GM12878 (cell line): ENCODE results near the gene ATP6V0E2. TPM values are rescaled to one million over a fixed set of nuclear protein-coding genes. Genes with fewer than 3 reads are reported as not detected.

ENCODE experiments used
- ATAC-seq: fragments of 200-7000 bp; cut with Tn5 transposase; 3 replicates; pipeline ENCODE4 v1.9.1; 2020; ENCODE audit warnings: mild to moderate bottlenecking, moderate library complexity
- BruUV-seq: library from RNA; stranded (reverse); fragments of 400-500 nt; replicated peaks from 2 replicates; lab custom pipeline; 2021; lab: Mats Ljungman, UMichigan
- CTCF ChIA-PET: fragments of 300-600 bp; sonication (Branson Sonifier 250); formaldehyde crosslinking; extraction: SDS; loops from one replicate; lab custom pipeline; 2021; ENCODE audit warnings: inconsistent platforms; lab: Yijun Ruan, JAX
- POLR2A ChIA-PET: fragments of 350-600 bp; formaldehyde crosslinking; extraction: SDS; loops from one replicate; lab custom pipeline; 2021; ENCODE audit warnings: inconsistent platforms; lab: Charles Lee
- RAD21 ChIA-PET: fragments of 300-600 bp; sonication (Branson Sonifier 250); formaldehyde crosslinking; loops from one replicate; lab custom pipeline; 2023; ENCODE audit warnings: antibody characterized with exemption; ENCODE audit not compliant: unreplicated experiment; lab: Charles Lee
- SMC1A ChIA-PET: fragments of 300-600 bp; sonication (Branson Sonifier 250); formaldehyde crosslinking; loops from one replicate; lab custom pipeline; 2023; ENCODE audit not compliant: unreplicated experiment, uncharacterized antibody; lab: Charles Lee
- DNase-seq: peaks from one replicate; pipeline ENCODE4 v3.0.0-alpha.2; 2011; ENCODE audit warnings: low read depth, low spot score
- FAIRE-seq: peaks from 3 replicates; lab custom pipeline; 2011; peaks lifted over from hg19 to GRCh38; lab: Jason Lieb, UNC
- H2AFZ ChIP-seq: 2 replicates; pipeline ENCODE4 v1.6.0; 2011; ENCODE audit warnings: low read depth, low read length, control low read depth; ENCODE audit not compliant: control insufficient read depth
- H3K27ac ChIP-seq: 2 replicates; pipeline ENCODE4 v1.5.1; 2011; ENCODE audit warnings: control low read depth; ENCODE audit not compliant: control insufficient read depth, insufficient read depth
- H3K27me3 ChIP-seq, 2 experiments: replicated peaks in 1 of 2; 2 replicates each; pipeline versions ENCODE4 v1.6.0 to v1.6.1; 2011; ENCODE audit warnings: low read length in 1 of 2; ENCODE audit not compliant: control insufficient read depth in 2 of 2, insufficient read depth in 2 of 2
- H3K36me3 ChIP-seq, 2 experiments: 2 replicates each; pipeline ENCODE4 v1.5.1; 2011; ENCODE audit warnings: low read length in 1 of 2; ENCODE audit not compliant: control insufficient read depth in 2 of 2, insufficient read depth in 2 of 2
- H3K4me1 ChIP-seq: 2 replicates; pipeline ENCODE4 v1.6.1; 2011; ENCODE audit warnings: mild to moderate bottlenecking, low read length, moderate library complexity, mixed read lengths; ENCODE audit not compliant: control insufficient read depth, insufficient read depth
- H3K4me2 ChIP-seq: 2 replicates; pipeline ENCODE4 v1.6.0; 2011; ENCODE audit warnings: control low read depth; ENCODE audit not compliant: control insufficient read depth, insufficient read depth
- H3K4me3 ChIP-seq: fragments of 200-600 bp; sonication (generic); 2 replicates; pipeline ENCODE4 v1.5.1; 2016
- H3K79me2 ChIP-seq: 2 replicates; pipeline ENCODE4 v1.6.0; 2011; ENCODE audit warnings: low read length; ENCODE audit not compliant: control insufficient read depth, insufficient read depth
- H3K9ac ChIP-seq: 2 replicates; pipeline ENCODE4 v1.8.0; 2011; ENCODE audit warnings: low read length, control low read depth, mixed read lengths; ENCODE audit not compliant: control insufficient read depth, insufficient read depth
- H3K9me3 ChIP-seq: replicated peaks from 3 replicates; pipeline ENCODE4 v1.5.1; 2011; ENCODE audit warnings: mild to moderate bottlenecking, low read length; ENCODE audit not compliant: control insufficient read depth, insufficient read depth
- H4K20me1 ChIP-seq: 2 replicates; pipeline ENCODE4 v1.6.0; 2011; ENCODE audit not compliant: control insufficient read depth, insufficient read depth
- ATF7 ChIP-seq: fragments of 450-650 bp; IDR thresholded peaks from 2 replicates; pipeline ENCODE4 v1.6.1; 2016; ENCODE audit warnings: low read depth, mild to moderate bottlenecking
- BCL11A ChIP-seq: IDR thresholded peaks from 2 replicates; pipeline ENCODE4 v1.6.1; 2011; ENCODE audit warnings: low read depth, low read length
- BHLHE40 ChIP-seq, 2 experiments: fragments of 450-650 bp in 1 of 2; IDR thresholded peaks; 2 replicates each; pipeline ENCODE4 v1.6.1; 2011 to 2017; ENCODE audit warnings: low read depth in 2 of 2, borderline replicate concordance in 1 of 2, improper control_type of control experiment in 1 of 2, low read length in 1 of 2, mild to moderate bottlenecking in 1 of 2
- EED ChIP-seq: sonication (generic); IDR thresholded peaks from 2 replicates; pipeline ENCODE4 v1.6.1; 2016; ENCODE audit warnings: antibody characterized with exemption, low read depth
- HCFC1 ChIP-seq: fragments of 150-350 bp; IDR thresholded peaks from 2 replicates; pipeline ENCODE4 v1.6.1; 2014; ENCODE audit warnings: low read length
- POLR2AphosphoS5 ChIP-seq: IDR thresholded peaks from 2 replicates; pipeline ENCODE4 v1.6.1; 2011; ENCODE audit warnings: mild to moderate bottlenecking, low read length, inconsistent platforms
- SPI1 ChIP-seq: IDR thresholded peaks from 2 replicates; pipeline ENCODE4 v1.6.1; 2011; ENCODE audit warnings: low read depth, mild to moderate bottlenecking, low read length, moderate library complexity, borderline replicate concordance; ENCODE audit not compliant: insufficient read depth
- SREBF2 ChIP-seq: IDR thresholded peaks from 2 replicates; pipeline ENCODE4 v1.6.1; 2012; ENCODE audit warnings: mild to moderate bottlenecking, low read length
- TCF7 ChIP-seq: IDR thresholded peaks from 2 replicates; pipeline ENCODE4 v1.6.1; 2014; ENCODE audit warnings: antibody characterized with exemption, borderline replicate concordance
- ZNF217 ChIP-seq: fragments of 450-650 bp; IDR thresholded peaks from 2 replicates; pipeline ENCODE4 v1.6.1; 2017; ENCODE audit warnings: antibody characterized with exemption, mild to moderate bottlenecking
- ZNF274 ChIP-seq: IDR thresholded peaks from one replicate; pipeline ENCODE4 v1.8.0; 2011; ENCODE audit not compliant: insufficient read length, insufficient read depth
- ZNF592 ChIP-seq: fragments of 450-650 bp; IDR thresholded peaks from 2 replicates; pipeline ENCODE4 v1.6.1; 2017; ENCODE audit warnings: mild to moderate bottlenecking, moderate library complexity
- WGBS: methylation state at CpG from one replicate; pipeline ENCODE4 v1.1.6; 2016; ENCODE audit warnings: low lambda C conversion rate; ENCODE audit not compliant: insufficient replicate concordance, insufficient coverage; ENCODE audit errors: missing lambda C conversion rate; 5-methylcytosine and 5-hydroxymethylcytosine counted together
- in situ Hi-C: fragments of 300-500 bp; cut with MboI; formaldehyde crosslinking; loops from 9 replicates; pipeline ENCODE4 v1.14.3; 2018; ENCODE audit warnings: mixed read lengths
- intact Hi-C: fragments of 100-400 bp; cut with micrococcal nuclease; formaldehyde crosslinking; loops from one replicate; pipeline ENCODE4 v1.14.2; 2022; ENCODE audit not compliant: unreplicated experiment
- polyA plus RNA-seq, 11 experiments: library from polyadenylated mRNA; depleted of rRNA in 4 of 11; unstranded in 6 of 11; stranded (reverse) in 5 of 11; fragments of >200 nt; fragmentation: Nextera tagmentation in 4 of 11; fragmentation: Illumina TruSeq in 1 of 11; extraction: Ambion mirVana in 4 of 11; extraction: Trizol in 1 of 11; gene quantifications; 1 replicate in 1 of 11; 2 replicates in 10 of 11; pipeline versions ENCODE4 v1.2.1 to v1.2.3, GENCODE V29; 2011 to 2016; ENCODE audit warnings: inconsistent platforms in 2 of 11, missing spikeins in 2 of 11, low read depth in 1 of 11
- total RNA-seq, 4 experiments: library from RNA; depleted of rRNA in 3 of 4; stranded (reverse); fragments of >200 nt in 3 of 4; fragmentation: Illumina TruSeq in 1 of 4; extraction: Trizol in 1 of 4; gene quantifications; 2 replicates each; pipeline versions ENCODE4 v1.2.1 to v1.2.3, GENCODE V29; 2013 to 2021

The ATP6V0E2 gene
- total and polyA plus RNA-seq, 10 of the 15 experiments (the other 5 are each of a cell fraction or from before 2014, with no cell fraction given) = 1.5 to 54.7 (median 27.6) TPM

GRCh38 chr7:149832332-149833041, 41.3 kb upstream of the ATP6V0E2 start (continued):
- TF ChIP-seq ZNF592 (no peak), HCFC1 (no peak), SPI1 (no peak), SREBF2 (no peak), TCF7 (no peak)
- TF ChIP-seq, all 136 proteins: peak for 0

GRCh38 chr7:149833495-149834130, 40.2 kb upstream of the ATP6V0E2 start:
- Histone ChIP-seq H3K4me1 (no peaks in the 10 kb centered on the region; the same call in 1 of the 2 replicates), H4K20me1 (no peaks in the 10 kb centered on the region), H3K9ac (no peak overlapping the region), H3K36me3 (no peaks in the 10 kb centered on the region), H3K4me3 (no peak overlapping the region), H3K4me2 (no peak overlapping the region), H3K79me2 (peaks cover under 1% of the 10 kb centered on the region; the same call in 1 of the 2 replicates), H3K27me3 (peaks cover 0 to 3% of the 10 kb centered on the region in 2 experiments; a peak in 1 of 4 replicates), H3K27ac (no peak overlapping the region), H2AFZ (no peak overlapping the region), H3K9me3 (no peaks in the 10 kb centered on the region)
- POLR2A ChIA-PET = no interaction called here
- in situ Hi-C loops = no loop called here
- ATAC-seq = no peak
- intact Hi-C loops = no loop called here
- 40% methylated on average over 12 of the region's 12 CpGs for WGBS
- SMC1A ChIA-PET = no interaction called here
- CTCF ChIA-PET = no interaction called here
- RAD21 ChIA-PET = interaction anchor here (1.0 kb wide), 1 partner anchor 171 kb away, joined by 3 read pairs; no protein-coding TSS in a partner anchor
- no peak for DNase-seq
- no TSS peak for BruUV-seq
- no peak for FAIRE-seq
- no peak for TF ChIP-seq POLR2AphosphoS5
- TF ChIP-seq ATF7 = no peak
- no peak for TF ChIP-seq BHLHE40 (IDR thresholded peaks at IDR 0.05; ENCODE audit: borderline replicate concordance in 1 of 2, low read depth in 2 of 2, low read length in 1 of 2)
- no peak for TF ChIP-seq BCL11A
- no peak for TF ChIP-seq EED
- TF ChIP-seq ZNF217 = no peak
- no peak for TF ChIP-seq ZNF274
